Subcutaneous abdominal adipose tissue (tissue), 5 donors: ENCODE measurements around the gene SNRK.
A peak's percentile ranks its signal among the peaks of the same experiment; 100 is the strongest.

ENCODE experiments used
- H3K27ac ChIP-seq: one replicate; pipeline ENCODE4 v1.7.0; 2013; ENCODE audit warnings: low read depth, mild to moderate bottlenecking, inconsistent platforms, low read length, moderate library complexity
- H3K27me3 ChIP-seq, 5 donors: one replicate each; pipeline ENCODE4 v1.7.0; 2013; ENCODE audit warnings: low read length in 5 of 5, inconsistent platforms in 1 of 5; ENCODE audit not compliant: control insufficient read depth in 5 of 5, insufficient read depth in 4 of 5
- H3K36me3 ChIP-seq, 5 donors: one replicate each; pipeline ENCODE4 v1.7.0; 2013; ENCODE audit warnings: low read length in 5 of 5; ENCODE audit not compliant: control insufficient read depth in 5 of 5, insufficient read depth in 5 of 5
- H3K4me1 ChIP-seq, 5 donors: one replicate each; pipeline ENCODE4 v1.7.0; 2013; ENCODE audit warnings: low read length in 5 of 5, mild to moderate bottlenecking in 3 of 5, moderate library complexity in 1 of 5; ENCODE audit not compliant: control insufficient read depth in 5 of 5, insufficient read depth in 5 of 5
- H3K4me3 ChIP-seq, 5 donors: one replicate each; pipeline ENCODE4 v1.7.0; 2013; ENCODE audit warnings: low read length in 5 of 5, low read depth in 1 of 5
- H3K9ac ChIP-seq, 5 donors: one replicate each; pipeline ENCODE4 v1.7.0; 2013; ENCODE audit warnings: low read length in 5 of 5, mild to moderate bottlenecking in 4 of 5, moderate library complexity in 3 of 5
- H3K9me3 ChIP-seq, 5 donors: one replicate each; pipeline ENCODE4 v1.7.0; 2013; ENCODE audit warnings: low read length in 5 of 5; ENCODE audit not compliant: control insufficient read depth in 5 of 5
- donor health status: healthy.
- donor health status: healthy.
- donor health status: healthy.
- donor health status: healthy.
- donor health status: healthy.

The SNRK gene

GRCh38 chr3:43266451-43266850 lies 19.9 kb upstream of the SNRK start:
- Histone ChIP-seq H3K27me3 (no peaks in the 10 kb centered on the region), H3K4me1 (no peaks in the 10 kb centered on the region), H3K4me3 (no peak overlapping the region), H3K9me3 (no peaks in the 10 kb centered on the region), H3K9ac (no peak overlapping the region), H3K36me3 (no peaks in the 10 kb centered on the region), H3K27ac (no peak overlapping the region)

- Histone ChIP-seq H3K4me1 (no peaks in the 10 kb centered on the region), H3K9ac (no peak overlapping the region), H3K9me3 (no peaks in the 10 kb centered on the region), H3K36me3 (no peaks in the 10 kb centered on the region), H3K27me3 (no peaks in the 10 kb centered on the region), H3K4me3 (no peak overlapping the region), H3K27ac (no peak overlapping the region)
Observed at GRCh38 chr3:43266995-43267394, 19.3 kb upstream of the SNRK start.

- Histone ChIP-seq H3K36me3 (no peaks in the 10 kb centered on the region), H3K27ac (no peak overlapping the region), H3K27me3 (no peaks in the 10 kb centered on the region), H3K4me1 (no peaks in the 10 kb centered on the region), H3K9ac (no peak overlapping the region), H3K9me3 (no peaks in the 10 kb centered on the region), H3K4me3 (no peak overlapping the region)
Observed at GRCh38 chr3:43268636-43269035, 17.7 kb upstream of the SNRK start.

GRCh38 chr3:43270078-43270477 lies 16.3 kb upstream of the SNRK start:
- Histone ChIP-seq H3K36me3 (no peaks in the 10 kb centered on the region), H3K4me1 (no peaks in the 10 kb centered on the region), H3K9ac (no peak overlapping the region), H3K4me3 (no peak overlapping the region), H3K9me3 (no peaks in the 10 kb centered on the region), H3K27me3 (no peaks in the 10 kb centered on the region), H3K27ac (no peak overlapping the region)

GRCh38 chr3:43273416-43273815 lies 12.9 kb upstream of the SNRK start:
- Histone ChIP-seq H3K9ac (no peak overlapping the region), H3K9me3 (no peaks in the 10 kb centered on the region), H3K4me3 (no peak overlapping the region), H3K27ac (no peak overlapping the region), H3K36me3 (no peaks in the 10 kb centered on the region), H3K4me1 (no peaks in the 10 kb centered on the region), H3K27me3 (no peaks in the 10 kb centered on the region)

DNA sequence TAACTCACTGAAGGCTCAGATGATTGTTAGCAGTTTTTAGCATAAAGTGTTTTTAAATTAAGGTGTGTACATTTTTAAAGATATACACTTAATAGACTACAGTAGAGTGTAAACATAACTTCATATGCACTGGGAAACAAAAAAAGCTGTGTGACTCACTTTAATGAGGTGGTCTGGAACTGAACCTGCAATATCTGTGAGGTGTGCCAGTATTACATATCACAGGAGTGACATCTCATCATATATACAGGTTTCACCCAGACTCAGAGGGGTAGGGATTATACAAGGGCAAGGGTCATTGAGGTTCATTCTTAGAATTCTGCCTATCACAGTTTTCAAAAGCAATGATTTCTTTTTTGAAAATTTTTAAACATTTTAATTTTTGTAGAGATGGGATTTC lies 7.3 kb upstream of the SNRK start:
- Histone ChIP-seq H3K9ac (no peak overlapping the region), H3K4me3 (no peak overlapping the region), H3K36me3 (no peaks in the 10 kb centered on the region), H3K9me3 (no peaks in the 10 kb centered on the region), H3K27me3 (no peaks in the 10 kb centered on the region), H3K4me1 (peaks cover 0 to 6% (median 0%) of the 10 kb centered on the region in 5 donors), H3K27ac (no peak overlapping the region)

DNA sequence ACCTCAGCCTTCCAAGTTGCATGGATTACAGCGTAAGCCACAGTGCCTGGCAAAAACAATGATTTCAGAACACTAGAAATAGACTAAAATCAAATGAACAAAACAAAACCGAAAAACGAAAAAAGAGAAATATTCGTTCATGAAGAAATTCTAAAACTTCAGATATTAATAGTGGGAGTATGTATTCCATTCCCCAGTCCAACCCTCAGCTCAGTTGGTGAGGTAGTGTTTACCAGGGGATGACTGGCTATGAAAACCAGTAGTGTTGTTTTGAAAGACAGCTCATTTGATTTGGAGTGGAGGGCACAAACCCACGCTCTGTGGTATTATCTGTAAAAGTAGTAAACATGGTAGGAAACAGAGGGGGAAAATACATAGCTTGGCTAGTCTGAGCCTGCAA lies 6.8 kb upstream of the SNRK start:
- H3K36me3 ChIP-seq: no peaks in the 10 kb centered on the region
- H3K27me3 ChIP-seq: no peaks in the 10 kb centered on the region
- peaks cover 0 to 6% (median 1%) of the 10 kb centered on the region in 5 donors for H3K4me1 ChIP-seq
- no peak overlapping the region for H3K27ac ChIP-seq
- H3K9me3 ChIP-seq: no peaks in the 10 kb centered on the region
- no peak overlapping the region for H3K4me3 ChIP-seq
- no peak overlapping the region for H3K9ac ChIP-seq

DNA sequence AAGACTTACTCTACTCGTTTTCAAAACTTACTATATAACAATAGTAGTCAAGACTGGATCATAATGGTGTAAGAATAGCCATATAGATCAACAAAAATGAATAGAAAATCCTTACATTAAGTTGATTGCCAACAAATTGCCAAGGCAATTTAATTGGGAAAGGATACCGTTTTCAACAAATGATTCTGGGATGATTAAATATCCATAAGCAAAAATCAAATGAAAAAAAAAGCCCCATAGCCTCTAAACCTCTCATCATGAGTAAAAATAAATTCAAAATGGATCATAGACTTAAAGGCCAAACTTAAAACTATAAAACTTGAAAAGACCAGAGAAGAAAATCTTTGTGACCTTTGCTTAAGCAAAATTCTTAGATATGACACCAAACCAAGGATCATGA lies 5.3 kb upstream of the SNRK start:
- Histone ChIP-seq H3K27me3 (no peaks in the 10 kb centered on the region), H3K27ac (no peak overlapping the region), H3K9me3 (no peaks in the 10 kb centered on the region), H3K9ac (no peak overlapping the region), H3K36me3 (no peaks in the 10 kb centered on the region), H3K4me1 (peaks cover 1 to 19% (median 8%) of the 10 kb centered on the region in 5 donors), H3K4me3 (no peak overlapping the region)

GRCh38 chr3:43284171-43284570 lies 2.2 kb upstream of the SNRK start:
- H3K9me3 ChIP-seq: no peaks in the 10 kb centered on the region
- H3K27me3 ChIP-seq: no peaks in the 10 kb centered on the region
- H3K36me3 ChIP-seq: no peaks in the 10 kb centered on the region
- no peak overlapping the region for H3K9ac ChIP-seq
- H3K4me1 ChIP-seq: peaks cover 4 to 40% (median 31%) of the 10 kb centered on the region in 5 donors
- no peak overlapping the region for H3K4me3 ChIP-seq
- no peak overlapping the region for H3K27ac ChIP-seq

DNA sequence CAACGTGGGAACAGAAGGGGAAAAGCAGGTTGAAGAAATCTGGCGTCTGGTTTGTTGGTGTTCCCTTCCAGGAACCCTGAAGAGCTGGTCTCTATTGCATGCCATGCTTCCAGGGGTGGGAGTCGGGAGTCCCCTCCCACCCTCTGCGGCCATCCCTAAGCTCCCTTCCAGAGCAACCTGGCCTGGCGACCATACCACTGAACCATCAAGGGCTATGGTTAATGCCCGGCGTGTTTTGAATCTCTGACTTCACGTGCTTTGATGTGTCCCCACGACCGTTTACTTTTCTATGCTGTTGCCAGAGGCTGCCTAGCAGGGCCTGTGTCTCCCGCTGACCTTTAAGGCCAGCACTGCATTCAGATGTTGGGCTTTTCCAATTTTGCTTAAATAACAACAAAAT lies 696 bp upstream of the SNRK start:
- peaks cover 10 to 55% (median 46%) of the 10 kb centered on the region in 5 donors for H3K4me1 ChIP-seq
- H3K27me3 ChIP-seq: no peaks in the 10 kb centered on the region
- peaks cover 0 to 9% (median 5%) of the 10 kb centered on the region in 5 donors for H3K36me3 ChIP-seq
- no peaks in the 10 kb centered on the region for H3K9me3 ChIP-seq
- H3K9ac ChIP-seq: peak overlapping the region in 2 of 5 donors; percentile 66 to 79
- peak overlapping the region in 4 of 5 donors; percentile 73 to 92 (median 80) for H3K4me3 ChIP-seq
- peak overlapping the region; percentile 52 for H3K27ac ChIP-seq
